Stimulated activated CD4-positive, alpha-beta T cell treated with anti-CD3 and anti-CD28 coated beads, Interleukin-2, amount 100 ng/mL, for 4 hours (primary cell): Measurements from ENCODE around the gene PODN.

ENCODE experiments used
- DNase-seq: peaks from one replicate; pipeline ENCODE4 v3.0.0-alpha.2; 2020; ENCODE audit warnings: low read depth

PODN gene

GRCh38 chr1:53050310-53050709 is 11.7 kb upstream of the PODN start:
- DNase-seq: no peak

GRCh38 chr1:53051676-53052075 is 10.3 kb upstream of the PODN start:
- DNase-seq: no peak

DNA sequence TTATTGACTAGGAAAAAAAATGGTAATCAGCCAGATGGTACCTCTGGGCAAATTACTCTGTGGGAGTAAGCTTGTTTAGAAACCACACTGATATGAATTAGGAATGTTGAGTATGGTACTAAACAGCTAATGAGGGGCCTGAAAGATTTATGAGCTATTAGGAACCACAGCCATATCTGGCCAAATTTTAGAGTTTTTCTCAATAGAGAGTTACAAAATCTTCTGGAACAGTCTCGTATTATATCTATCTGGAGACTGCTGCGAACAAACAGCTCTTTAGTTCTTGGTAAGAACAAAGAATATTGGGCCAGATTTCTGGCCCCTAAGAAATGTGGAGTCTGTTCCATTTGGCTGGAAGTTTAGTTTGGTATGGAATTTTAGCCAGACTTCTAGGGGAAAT is 4.9 kb upstream of the PODN start:
- no peak for DNase-seq

DNA sequence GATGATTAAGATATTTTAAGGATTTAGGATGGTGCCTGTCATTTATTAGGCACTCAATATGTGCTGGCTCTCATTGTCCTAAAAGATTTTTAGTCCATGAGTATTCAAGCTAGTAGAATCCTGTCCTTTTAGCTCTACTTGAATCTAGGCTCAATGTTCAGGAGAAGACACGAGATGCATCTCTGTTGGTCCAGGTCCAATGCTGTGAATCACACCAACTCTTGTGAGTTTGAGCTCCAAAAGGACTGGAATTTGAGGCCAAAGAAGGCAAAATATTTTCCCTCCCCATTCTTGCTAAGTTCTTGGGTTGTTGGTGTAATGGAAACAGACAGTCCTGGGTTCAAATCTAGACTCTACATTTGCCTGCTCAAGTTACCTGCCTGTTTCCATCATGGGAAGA is 1.4 kb upstream of the PODN start:
- DNase-seq: no peak

GRCh38 chr1:53061123-53061858 is 722 bp upstream of the PODN start:
- no peak for DNase-seq

- DNase-seq: no peak
These were observed 937 bp downstream of the PODN start for GRCh38 chr1:53062708-53063591.

DNA sequence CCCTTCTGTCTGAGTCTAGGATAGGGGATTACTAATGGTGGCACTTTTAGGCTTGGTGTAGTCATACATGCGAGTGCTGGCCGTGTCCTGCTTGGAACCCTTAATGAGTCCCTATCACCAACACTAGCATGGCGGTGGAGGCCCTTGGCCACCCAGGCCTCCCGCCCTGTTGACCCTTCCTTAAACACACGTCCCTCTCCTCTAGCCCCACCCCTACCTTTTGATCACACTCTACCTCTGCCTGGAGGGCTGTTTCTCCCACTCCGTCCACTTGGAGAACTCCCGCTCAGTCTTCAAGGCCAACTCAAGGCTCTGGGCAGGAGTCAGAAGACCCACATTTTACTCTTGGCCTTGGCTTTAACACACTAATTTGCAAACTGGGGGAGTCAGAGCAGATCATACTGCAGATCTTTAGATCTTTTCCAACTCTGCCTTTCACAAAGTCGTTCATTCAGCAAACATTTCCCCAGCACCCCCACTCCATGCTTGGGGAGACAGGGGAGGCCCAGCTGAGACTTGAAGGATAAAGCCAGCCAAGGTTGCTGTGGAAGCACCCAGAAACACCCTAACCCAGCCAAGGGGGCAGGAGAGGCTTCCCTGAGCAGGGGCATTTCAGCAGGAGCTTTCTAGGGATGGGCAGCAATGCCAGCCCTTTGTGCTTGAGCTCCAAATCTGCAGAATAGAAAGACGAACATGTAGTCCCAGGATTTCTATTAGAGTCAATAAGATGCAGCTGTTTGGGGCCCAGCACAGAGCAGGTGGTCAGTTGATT is 1.9 kb downstream of the PODN start:
- no peak for DNase-seq

DNA sequence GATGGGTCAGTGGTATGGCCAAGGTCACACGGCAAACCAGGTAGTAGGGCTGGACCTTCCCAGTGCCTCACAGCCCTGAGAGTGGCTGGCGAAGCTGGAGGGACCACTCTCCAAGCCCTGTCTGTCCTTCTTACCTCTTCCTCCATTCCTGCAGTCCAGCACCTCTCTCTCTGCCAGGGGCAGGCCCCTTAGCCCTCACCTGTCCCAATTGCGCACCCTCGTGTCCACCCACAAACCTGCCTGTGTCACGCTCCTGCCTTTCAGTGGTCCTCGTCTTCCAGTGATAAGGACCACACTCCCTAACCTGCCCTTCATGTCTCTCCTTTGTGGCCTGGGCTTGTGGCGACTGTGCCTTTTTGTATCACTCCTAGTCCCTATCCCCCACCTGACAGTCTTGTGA is 3.4 kb downstream of the PODN start:
- no peak for DNase-seq

DNA sequence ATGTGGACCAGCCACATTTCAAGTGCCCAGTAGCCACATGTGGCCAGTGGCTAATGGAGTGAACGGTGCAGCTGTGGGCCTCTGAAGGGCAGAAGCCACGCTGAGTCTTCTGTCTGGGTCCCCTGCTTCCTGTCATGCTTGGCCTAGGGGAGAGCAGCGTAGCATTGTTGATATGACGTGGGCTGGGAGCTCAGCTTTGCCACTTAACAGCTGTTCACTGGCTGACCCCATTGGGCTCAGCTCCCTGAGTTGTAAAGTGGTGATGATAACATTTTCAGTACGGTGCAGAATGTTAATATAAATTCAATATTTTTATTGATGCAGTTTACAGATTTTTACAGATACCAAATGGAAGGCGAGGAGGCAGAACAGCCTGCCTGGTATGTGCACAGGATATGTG is 4.5 kb downstream of the PODN start:
- DNase-seq: no peak

- DNase-seq: no peak
These were observed 5.1 kb downstream of the PODN start for GRCh38 chr1:53066891-53067738.

- no peak for DNase-seq
These were observed 5.9 kb downstream of the PODN start for GRCh38 chr1:53067886-53068285.

DNA sequence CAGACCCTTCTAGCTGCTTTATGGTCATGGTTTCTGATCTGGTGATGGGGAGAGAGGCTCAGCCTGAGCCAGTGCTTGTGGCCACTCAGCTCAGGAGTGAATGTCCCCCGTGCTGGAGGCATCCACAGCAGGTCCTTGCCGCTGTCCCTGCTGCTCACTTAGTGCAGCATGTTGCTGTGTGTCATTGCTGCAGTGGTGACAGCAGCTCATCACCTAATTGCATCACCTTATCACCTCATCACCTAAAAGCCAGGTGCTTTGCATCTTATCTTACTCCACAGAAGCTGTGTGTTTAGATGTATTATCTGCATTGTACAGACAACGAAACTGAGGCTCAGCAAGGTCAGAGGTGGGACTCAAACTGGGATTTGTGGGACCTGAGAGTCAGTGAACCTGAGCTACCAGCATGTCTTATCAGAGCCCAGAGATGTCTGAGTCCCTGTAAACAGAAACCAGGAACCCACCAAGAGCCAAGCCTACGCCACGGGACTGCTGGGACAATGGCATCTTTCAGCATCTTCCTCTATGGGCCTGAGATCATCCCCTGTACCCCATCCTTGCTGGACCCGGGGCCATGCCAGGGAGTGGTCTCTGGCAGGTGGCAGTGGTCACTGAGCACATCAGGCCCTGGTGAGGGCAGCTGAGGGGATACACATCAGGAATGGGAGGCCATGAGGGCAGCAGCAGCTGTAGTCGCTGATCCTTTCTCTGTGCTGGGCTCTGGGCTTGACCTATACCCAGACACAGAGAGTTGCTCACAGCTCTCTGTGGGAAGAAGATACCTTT is 6.5 kb downstream of the PODN start:
- no peak for DNase-seq

- no peak for DNase-seq
These were observed 7.3 kb downstream of the PODN start for GRCh38 chr1:53069265-53069662.

- DNase-seq: no peak
These were observed 7.8 kb downstream of the PODN start for GRCh38 chr1:53069663-53070327.

DNA sequence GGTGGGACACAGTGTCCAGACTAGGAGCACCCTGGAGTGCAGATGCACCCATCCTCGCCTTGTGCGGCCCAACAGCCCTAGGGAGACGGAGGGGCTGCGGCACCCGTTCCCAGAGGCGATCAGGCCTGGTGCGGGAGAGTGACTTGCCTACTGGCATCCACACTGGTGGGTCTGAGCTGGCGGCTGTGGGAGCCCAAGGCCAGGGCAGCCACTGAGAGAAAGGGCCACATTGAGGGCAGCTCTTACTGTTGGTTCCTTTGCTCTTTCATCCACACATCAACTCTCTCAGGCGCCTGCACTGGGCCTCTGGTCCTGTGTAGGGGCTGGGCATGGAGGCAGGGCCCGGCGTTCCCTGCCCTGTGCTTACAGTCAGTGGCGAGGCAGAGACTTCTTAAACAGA is 8.6 kb downstream of the PODN start:
- no peak for DNase-seq

DNA sequence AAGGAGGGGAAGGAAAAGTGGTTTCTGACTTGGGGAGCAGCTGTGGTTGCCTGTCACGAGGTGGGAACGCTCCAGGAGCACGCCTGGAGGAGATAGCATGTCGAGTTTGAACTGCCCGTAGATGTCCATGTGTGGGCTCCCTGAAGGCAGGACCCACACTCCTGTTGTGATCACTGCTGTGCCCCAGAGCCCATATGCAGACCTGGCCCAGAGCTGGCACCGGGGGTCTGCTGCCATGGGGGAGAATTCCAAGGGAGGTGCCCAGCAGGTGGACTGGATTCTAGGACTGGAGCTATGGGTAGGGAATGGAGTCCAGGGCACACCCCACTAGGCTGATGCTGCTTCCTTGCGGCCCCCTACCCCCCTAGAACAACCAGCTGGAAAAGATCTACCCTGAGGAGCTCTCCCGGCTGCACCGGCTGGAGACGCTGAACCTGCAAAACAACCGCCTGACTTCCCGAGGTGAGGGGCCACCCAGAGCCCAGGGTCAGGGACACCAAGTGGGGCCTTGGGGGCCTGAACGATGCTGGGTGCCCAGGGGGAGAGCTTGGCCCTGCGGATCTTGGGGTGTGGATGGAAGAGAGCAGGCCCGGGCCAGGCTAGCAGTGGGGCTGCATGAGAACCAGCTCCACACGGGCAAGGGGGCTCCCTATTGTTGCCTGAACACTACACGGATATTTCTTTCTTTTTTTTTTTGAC is 9.3 kb downstream of the PODN start:
- DNase-seq: no peak

- no peak for DNase-seq
These were observed 9.9 kb downstream of the PODN start for GRCh38 chr1:53071915-53072314.

DNA sequence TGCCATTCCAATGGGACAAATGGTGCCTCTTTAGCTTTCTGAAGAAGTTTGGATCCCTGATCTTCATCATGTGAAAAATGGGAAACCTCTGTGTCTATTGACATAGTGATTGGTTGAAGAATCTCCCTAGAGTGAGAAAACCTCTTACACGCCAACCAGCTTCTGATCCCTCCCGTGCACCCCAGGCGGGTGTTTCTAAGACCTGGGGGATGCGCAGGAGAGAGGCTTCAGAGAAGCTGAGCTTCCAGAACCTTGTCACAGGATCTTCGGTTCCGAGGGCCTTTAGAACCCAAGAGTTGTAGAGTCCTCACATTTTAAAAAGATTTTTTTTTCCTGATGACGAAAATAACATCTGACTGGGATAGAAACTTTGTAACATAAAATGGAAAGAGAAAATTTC is 11.3 kb downstream of the PODN start:
- no peak for DNase-seq

DNA sequence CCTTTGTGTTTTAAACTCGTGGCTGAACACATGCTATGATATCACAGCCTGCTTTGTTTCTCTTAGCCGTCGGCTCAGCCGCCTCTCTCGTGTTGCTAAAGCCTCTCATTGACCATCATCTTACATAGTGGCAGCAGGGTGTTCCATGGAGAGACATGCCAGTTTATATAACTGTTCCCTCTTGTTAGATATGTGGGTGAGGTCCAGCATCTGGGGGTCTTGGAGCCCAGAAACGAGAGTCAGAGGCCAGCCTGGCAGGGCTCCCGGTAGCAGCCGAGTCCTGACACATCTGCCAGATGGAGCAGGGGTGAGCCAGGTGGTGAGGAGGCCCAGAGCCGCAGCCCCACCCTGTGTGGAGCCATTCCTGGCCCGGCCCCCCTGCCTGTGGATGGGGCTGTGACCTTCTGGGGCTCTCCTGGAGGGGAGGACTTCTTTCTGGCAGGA is 11.9 kb downstream of the PODN start:
- DNase-seq: no peak
